GM06990 (cell line): Measurements from ENCODE around the gene C15orf39.

Experiments used
- DNase-seq: peaks from one replicate; pipeline ENCODE4 v3.0.0-alpha.2; 2011; ENCODE audit not compliant: insufficient read length; ENCODE audit errors: extremely low read depth
- H3K27me3 ChIP-seq: replicated peaks from 2 replicates; pipeline ENCODE4 v1.6.0; 2011; ENCODE audit warnings: low read length; ENCODE audit not compliant: control insufficient read depth, insufficient read depth
- H3K36me3 ChIP-seq: 2 replicates; pipeline ENCODE4 v1.5.1; 2011; ENCODE audit warnings: low read length; ENCODE audit not compliant: control insufficient read depth, insufficient read depth
- H3K4me3 ChIP-seq: replicated peaks from 2 replicates; pipeline ENCODE4 v1.5.1; 2011; ENCODE audit warnings: low read depth, mild to moderate bottlenecking, control low read depth, low read length
- TF ChIP-seq, protein P1 (sequence below): IDR thresholded peaks from 2 replicates; pipeline ENCODE4 v1.5.1; 2011; ENCODE audit warnings: low read length, control low read depth, mild to moderate bottlenecking, inconsistent platforms; ENCODE audit not compliant: insufficient read depth, poor library complexity, severe bottlenecking

The C15orf39 gene

DNA sequence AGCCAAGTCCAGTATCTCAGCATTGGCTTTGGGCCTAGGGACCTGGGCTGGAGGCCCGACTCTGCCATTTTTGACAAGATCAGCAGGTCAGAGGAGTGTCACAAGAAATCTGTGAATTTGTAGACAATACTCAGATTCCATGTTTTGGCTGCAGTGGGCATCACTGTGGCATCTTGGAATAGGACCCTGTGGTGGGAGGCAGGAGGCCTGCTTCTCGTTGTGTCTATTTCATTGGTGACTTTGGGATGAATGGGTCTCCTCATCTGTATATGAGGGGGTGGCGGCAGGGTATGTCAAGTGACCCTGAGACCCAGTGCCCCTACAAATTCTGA, 3.3 kb downstream of the C15orf39 start:
- H3K36me3 ChIP-seq, result peaks cover 46% of the 10 kb centered on the region
- H3K27me3 ChIP-seq, result no peaks in the 10 kb centered on the region
- DNase-seq, result no peak
- no peak overlapping the region for H3K4me3 ChIP-seq
- TF ChIP-seq, protein P1, sequence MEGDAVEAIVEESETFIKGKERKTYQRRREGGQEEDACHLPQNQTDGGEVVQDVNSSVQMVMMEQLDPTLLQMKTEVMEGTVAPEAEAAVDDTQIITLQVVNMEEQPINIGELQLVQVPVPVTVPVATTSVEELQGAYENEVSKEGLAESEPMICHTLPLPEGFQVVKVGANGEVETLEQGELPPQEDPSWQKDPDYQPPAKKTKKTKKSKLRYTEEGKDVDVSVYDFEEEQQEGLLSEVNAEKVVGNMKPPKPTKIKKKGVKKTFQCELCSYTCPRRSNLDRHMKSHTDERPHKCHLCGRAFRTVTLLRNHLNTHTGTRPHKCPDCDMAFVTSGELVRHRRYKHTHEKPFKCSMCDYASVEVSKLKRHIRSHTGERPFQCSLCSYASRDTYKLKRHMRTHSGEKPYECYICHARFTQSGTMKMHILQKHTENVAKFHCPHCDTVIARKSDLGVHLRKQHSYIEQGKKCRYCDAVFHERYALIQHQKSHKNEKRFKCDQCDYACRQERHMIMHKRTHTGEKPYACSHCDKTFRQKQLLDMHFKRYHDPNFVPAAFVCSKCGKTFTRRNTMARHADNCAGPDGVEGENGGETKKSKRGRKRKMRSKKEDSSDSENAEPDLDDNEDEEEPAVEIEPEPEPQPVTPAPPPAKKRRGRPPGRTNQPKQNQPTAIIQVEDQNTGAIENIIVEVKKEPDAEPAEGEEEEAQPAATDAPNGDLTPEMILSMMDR, result no peak

DNA sequence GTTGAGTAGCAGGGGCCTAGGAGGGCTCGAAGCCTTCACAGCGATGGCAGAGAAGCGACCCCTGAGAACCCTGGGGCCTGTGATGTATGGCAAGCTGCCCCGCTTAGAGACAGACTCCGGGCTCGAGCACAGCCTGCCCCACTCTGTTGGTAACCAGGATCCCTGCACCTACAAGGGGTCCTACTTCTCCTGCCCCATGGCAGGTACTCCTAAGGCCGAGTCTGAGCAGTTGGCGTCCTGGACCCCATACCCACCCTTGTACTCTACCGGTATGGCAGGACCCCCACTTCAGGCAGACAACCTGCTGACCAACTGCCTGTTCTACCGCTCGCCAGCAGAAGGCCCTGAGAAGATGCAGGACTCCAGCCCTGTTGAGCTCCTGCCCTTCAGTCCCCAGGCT, 4.3 kb downstream of the C15orf39 start:
- peaks cover 55% of the 10 kb centered on the region for H3K36me3 ChIP-seq
- DNase-seq, result no peak
- no peaks in the 10 kb centered on the region for H3K27me3 ChIP-seq
- TF ChIP-seq, protein P1, result no peak
- H3K4me3 ChIP-seq, result no peak overlapping the region

DNA sequence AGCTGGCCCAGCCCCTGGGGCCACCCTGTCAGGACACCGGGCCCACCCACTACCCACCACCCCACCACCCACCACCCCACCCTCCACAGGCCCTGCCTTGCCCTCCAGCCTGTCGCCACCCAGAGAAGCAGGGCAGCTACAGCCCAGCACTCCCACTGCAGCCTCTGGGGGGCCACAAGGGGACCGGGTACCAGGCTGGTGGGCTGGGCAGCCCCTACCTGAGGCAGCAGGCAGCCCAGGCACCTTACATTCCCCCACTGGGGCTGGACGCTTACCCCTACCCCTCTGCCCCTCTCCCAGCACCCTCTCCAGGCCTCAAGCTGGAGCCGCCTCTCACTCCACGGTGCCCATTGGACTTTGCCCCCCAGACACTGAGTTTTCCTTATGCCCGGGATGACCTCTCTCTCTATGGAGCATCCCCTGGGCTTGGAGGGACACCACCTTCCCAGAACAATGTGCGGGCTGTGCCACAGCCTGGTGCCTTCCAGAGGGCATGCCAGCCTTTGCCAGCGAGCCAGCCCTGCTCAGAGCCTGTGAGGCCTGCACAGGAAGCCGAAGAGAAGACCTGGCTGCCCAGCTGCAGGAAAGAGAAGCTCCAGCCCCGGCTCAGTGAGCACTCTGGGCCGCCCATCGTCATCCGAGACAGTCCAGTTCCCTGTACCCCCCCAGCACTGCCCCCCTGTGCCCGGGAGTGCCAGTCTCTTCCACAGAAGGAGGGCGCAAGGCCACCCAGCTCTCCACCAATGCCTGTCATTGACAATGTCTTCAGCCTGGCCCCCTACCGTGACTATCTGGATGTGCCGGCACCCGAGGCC, 5.3 kb downstream of the C15orf39 start:
- Histone ChIP-seq H3K4me3 (no peak overlapping the region), H3K36me3 (peaks cover 66% of the 10 kb centered on the region), H3K27me3 (no peaks in the 10 kb centered on the region)
- no peak for DNase-seq
- TF ChIP-seq, protein P1, result no peak

DNA sequence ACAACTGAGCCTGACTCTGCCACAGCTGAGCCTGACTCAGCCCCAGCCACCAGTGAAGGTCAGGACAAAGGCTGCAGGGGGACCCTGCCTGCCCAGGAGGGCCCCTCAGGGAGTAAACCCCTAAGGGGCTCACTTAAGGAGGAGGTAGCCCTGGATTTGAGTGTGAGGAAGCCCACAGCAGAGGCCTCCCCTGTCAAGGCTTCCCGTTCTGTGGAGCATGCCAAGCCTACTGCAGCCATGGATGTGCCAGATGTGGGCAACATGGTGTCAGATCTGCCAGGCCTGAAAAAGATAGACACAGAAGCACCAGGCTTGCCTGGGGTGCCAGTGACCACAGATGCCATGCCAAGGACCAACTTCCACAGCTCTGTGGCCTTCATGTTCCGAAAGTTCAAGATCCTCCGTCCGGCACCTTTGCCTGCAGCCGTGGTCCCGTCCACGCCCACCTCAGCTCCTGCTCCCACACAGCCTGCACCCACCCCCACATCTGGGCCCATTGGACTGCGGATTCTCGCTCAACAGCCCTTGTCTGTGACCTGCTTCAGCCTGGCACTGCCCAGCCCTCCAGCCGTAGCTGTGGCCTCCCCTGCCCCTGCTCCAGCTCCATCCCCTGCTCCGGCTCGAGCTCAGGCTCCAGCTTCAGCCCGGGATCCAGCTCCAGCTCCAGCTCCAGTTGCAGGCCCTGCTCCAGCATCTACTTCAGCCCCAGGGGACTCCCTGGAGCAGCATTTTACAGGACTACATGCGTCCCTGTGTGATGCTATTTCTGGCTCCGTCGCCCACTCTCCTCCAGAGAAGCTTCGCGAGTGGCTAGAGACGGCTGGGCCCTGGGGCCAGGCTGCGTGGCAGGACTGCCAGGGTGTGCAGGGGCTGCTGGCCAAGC, 6.2 kb downstream of the C15orf39 start:
- DNase-seq, result no peak
- no peaks in the 10 kb centered on the region for H3K27me3 ChIP-seq
- TF ChIP-seq, protein P1, result no peak
- H3K36me3 ChIP-seq, result peaks cover 74% of the 10 kb centered on the region
- no peak overlapping the region for H3K4me3 ChIP-seq

DNA sequence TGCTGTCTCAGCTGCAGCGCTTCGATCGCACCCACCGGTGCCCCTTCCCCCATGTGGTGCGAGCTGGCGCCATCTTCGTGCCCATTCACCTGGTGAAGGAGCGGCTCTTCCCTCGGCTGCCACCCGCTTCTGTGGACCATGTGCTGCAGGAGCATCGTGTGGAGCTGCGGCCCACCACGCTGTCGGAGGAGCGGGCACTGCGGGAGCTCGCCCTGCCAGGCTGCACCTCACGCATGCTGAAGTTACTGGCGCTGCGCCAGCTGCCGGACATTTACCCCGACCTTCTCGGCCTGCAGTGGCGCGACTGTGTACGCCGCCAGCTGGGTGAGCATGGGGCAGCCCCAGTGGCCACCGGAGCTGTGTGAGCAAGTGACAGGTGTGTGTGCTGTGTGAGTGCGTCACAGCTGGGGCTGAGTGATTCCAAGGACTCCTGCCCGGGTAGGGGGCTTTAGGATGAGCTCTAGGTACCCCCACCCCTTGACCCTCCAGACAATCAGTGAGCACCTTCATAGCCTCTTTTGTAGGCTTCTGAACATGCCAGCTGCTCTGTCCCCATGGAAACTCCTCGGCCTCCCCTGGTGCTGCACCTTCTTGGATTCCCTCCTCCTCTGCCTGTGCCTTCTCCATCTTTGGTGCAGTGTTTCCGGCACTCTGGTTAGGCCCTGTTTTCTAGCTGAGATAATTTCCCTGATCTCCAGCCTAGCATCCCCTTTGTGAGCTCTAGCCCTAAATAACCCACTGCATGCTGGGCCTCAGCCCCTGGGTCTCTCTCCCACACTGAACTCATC, 7.0 kb downstream of the C15orf39 start:
- no peak for DNase-seq
- H3K27me3 ChIP-seq, result no peaks in the 10 kb centered on the region
- TF ChIP-seq, protein P1, result no peak
- H3K4me3 ChIP-seq, result no peak overlapping the region
- peaks cover 82% of the 10 kb centered on the region for H3K36me3 ChIP-seq
